ENCODE data around the gene CPTP.

DNA sequence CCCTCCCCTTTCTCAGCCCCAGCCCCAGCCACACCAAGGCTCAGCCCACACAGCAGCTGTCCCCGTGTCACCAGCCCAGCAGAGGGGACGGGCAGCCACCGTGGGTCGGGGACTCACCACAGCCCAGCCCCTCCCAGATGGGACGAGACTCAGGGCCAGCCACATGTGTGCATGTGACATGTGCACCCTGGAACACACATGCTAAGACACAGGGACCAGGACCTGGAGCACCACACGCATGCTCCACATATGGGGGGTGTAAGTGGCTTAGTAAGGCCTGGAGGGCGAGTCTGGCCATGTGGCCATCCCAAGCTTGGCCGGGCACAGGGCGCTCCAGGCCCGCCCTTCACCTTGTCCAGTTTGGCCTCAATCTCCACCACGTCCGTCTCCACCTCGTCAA, 20.9 kb upstream of the CPTP start:
- TF ChIP-seq, protein P1, sequence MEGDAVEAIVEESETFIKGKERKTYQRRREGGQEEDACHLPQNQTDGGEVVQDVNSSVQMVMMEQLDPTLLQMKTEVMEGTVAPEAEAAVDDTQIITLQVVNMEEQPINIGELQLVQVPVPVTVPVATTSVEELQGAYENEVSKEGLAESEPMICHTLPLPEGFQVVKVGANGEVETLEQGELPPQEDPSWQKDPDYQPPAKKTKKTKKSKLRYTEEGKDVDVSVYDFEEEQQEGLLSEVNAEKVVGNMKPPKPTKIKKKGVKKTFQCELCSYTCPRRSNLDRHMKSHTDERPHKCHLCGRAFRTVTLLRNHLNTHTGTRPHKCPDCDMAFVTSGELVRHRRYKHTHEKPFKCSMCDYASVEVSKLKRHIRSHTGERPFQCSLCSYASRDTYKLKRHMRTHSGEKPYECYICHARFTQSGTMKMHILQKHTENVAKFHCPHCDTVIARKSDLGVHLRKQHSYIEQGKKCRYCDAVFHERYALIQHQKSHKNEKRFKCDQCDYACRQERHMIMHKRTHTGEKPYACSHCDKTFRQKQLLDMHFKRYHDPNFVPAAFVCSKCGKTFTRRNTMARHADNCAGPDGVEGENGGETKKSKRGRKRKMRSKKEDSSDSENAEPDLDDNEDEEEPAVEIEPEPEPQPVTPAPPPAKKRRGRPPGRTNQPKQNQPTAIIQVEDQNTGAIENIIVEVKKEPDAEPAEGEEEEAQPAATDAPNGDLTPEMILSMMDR (IDR thresholded peaks at IDR 0.05; ENCODE audit: poor library complexity, severe bottlenecking): no peak
- no peak for TF ChIP-seq MXI1 (conservative IDR thresholded peaks at IDR 0.05; ENCODE audit: poor library complexity, severe bottlenecking)
- TF ChIP-seq EP300 (conservative IDR thresholded peaks at IDR 0.05; ENCODE audit: poor library complexity, severe bottlenecking): no peak
- no peak for TF ChIP-seq EZH2 (IDR thresholded peaks at IDR 0.05; ENCODE audit: borderline replicate concordance, insufficient read depth, low read length, poor library complexity, severe bottlenecking)

Data from neural cell (in vitro differentiated cells).